NCI-H510A (cell line): ENCODE data around the gene NACC2.

ENCODE experiments used
- DNase-seq: peaks from one replicate; lab custom pipeline; 2025; lab: John Stamatoyannopoulos, UW

The NACC2 gene

GRCh38 chr9:135958485-135958884 lies 136.6 kb downstream of the NACC2 start:
- no peak for DNase-seq

- DNase-seq, result no peak
Measured at GRCh38 chr9:135957431-135957830, 137.7 kb downstream of the NACC2 start.

DNA sequence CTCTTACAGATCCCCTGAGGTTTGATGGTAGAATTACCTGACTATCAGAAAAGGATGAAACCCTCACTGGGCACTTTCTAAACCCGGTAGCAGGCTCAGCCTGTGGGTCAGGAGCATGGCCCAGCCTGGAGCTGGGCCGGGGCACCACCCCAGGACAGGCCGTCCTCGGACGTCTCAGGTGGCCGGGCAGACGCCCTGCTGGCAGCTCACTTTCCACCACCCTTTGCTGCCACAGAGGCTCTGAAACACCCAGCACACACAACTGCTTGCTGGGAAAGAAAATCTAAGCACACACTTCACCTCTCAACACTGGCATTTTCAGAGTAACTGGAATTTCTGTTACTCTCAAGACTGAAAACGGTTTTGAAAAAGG lies 138.3 kb downstream of the NACC2 start:
- DNase-seq, result no peak
